Astrocyte (in vitro differentiated cells and primary cell): Measurements from ENCODE around the gene CFAP74. TPM values are rescaled to one million over a fixed set of nuclear protein-coding genes. Genes with fewer than 3 reads are reported as not detected.

Source experiments
- DNase-seq: peaks from one replicate; pipeline ENCODE4 v3.0.0-alpha.2; 2010; ENCODE audit warnings: low read depth
- FAIRE-seq: peaks from 2 replicates; lab custom pipeline; 2011; peaks lifted over from hg19 to GRCh38; lab: Jason Lieb, UNC
- H2AFZ ChIP-seq: 2 replicates; pipeline ENCODE4 v1.6.0; 2012; ENCODE audit warnings: low read depth, low read length, inconsistent platforms
- H3K27ac ChIP-seq: 2 replicates; pipeline ENCODE4 v1.5.1; 2011; ENCODE audit warnings: low read depth, low read length, inconsistent platforms
- H3K27me3 ChIP-seq: 2 replicates; pipeline ENCODE4 v1.6.0; 2011; ENCODE audit warnings: low read length, inconsistent platforms; ENCODE audit not compliant: insufficient read depth
- H3K36me3 ChIP-seq: 2 replicates; pipeline ENCODE4 v1.5.1; 2011; ENCODE audit warnings: low read length, inconsistent platforms; ENCODE audit not compliant: insufficient read depth
- H3K4me1 ChIP-seq: 2 replicates; pipeline ENCODE4 v1.5.1; 2011; ENCODE audit warnings: low read length, inconsistent platforms; ENCODE audit not compliant: insufficient read depth
- H3K4me2 ChIP-seq: 2 replicates; pipeline ENCODE4 v1.6.0; 2012; ENCODE audit warnings: low read length, inconsistent platforms
- H3K4me3 ChIP-seq: 2 replicates; pipeline ENCODE4 v1.5.1; 2011; ENCODE audit warnings: low read depth, mild to moderate bottlenecking, low read length, inconsistent platforms; ENCODE audit not compliant: insufficient read depth
- H3K79me2 ChIP-seq: 2 replicates; pipeline ENCODE4 v1.6.0; 2012; ENCODE audit warnings: mild to moderate bottlenecking, low read length, inconsistent platforms; ENCODE audit not compliant: insufficient read depth
- H3K9ac ChIP-seq: 2 replicates; pipeline ENCODE4 v1.6.0; 2012; ENCODE audit warnings: mild to moderate bottlenecking, low read length, inconsistent platforms
- H3K9me3 ChIP-seq: 2 replicates; pipeline ENCODE4 v1.5.1; 2012; ENCODE audit warnings: low read depth, mild to moderate bottlenecking, low read length, inconsistent platforms; ENCODE audit not compliant: insufficient read depth
- H4K20me1 ChIP-seq: 2 replicates; pipeline ENCODE4 v1.6.0; 2012; ENCODE audit warnings: low read length, inconsistent platforms; ENCODE audit not compliant: insufficient read depth
- H3K27ac Mint-ChIP-seq: one replicate; pipeline ENCODE4 v1.8.0; 2021; ENCODE audit warnings: mild to moderate bottlenecking, mixed read lengths; ENCODE audit not compliant: unreplicated experiment
- H3K27me3 Mint-ChIP-seq: one replicate; pipeline ENCODE4 v1.8.0; 2021; ENCODE audit warnings: low read depth, mixed read lengths; ENCODE audit not compliant: unreplicated experiment
- H3K36me3 Mint-ChIP-seq: one replicate; pipeline ENCODE4 v1.8.0; 2021; ENCODE audit warnings: low read depth, mixed read lengths; ENCODE audit not compliant: unreplicated experiment
- H3K4me1 Mint-ChIP-seq: one replicate; pipeline ENCODE4 v1.8.0; 2021; ENCODE audit warnings: low read depth, mixed read lengths; ENCODE audit not compliant: unreplicated experiment
- H3K4me3 Mint-ChIP-seq: one replicate; pipeline ENCODE4 v1.8.0; 2021; ENCODE audit warnings: mild to moderate bottlenecking, moderate library complexity, mixed read lengths; ENCODE audit not compliant: unreplicated experiment
- H3K9me3 Mint-ChIP-seq: one replicate; pipeline ENCODE4 v1.8.0; 2021; ENCODE audit warnings: mild to moderate bottlenecking, mixed read lengths; ENCODE audit not compliant: unreplicated experiment
- EZH2 ChIP-seq: IDR thresholded peaks from 2 replicates; pipeline ENCODE4 v1.6.1; 2012; ENCODE audit warnings: mild to moderate bottlenecking, low read length, inconsistent platforms; ENCODE audit not compliant: insufficient read depth
- total RNA-seq: library from RNA; stranded (reverse); gene quantifications from 2 replicates; pipeline ENCODE4 v1.2.1, GENCODE V29; 2021
- TF ChIP-seq, protein P1 (sequence below): IDR thresholded peaks from 2 replicates; pipeline ENCODE4 v1.5.1; 2011; ENCODE audit warnings: low read depth, mild to moderate bottlenecking, inconsistent platforms, low read length, moderate library complexity; ENCODE audit not compliant: insufficient read depth

The CFAP74 gene
- total RNA-seq, 1 donor from 2014 or later = not detected

- DNase-seq (no peak), FAIRE-seq (no peak)
- no peak overlapping the region for H3K27ac ChIP-seq
- Mint-ChIP-seq H3K27ac (peak overlapping the region; percentile 73), H3K9me3 (no peaks in the 10 kb centered on the region), H3K36me3 (peaks cover 11% of the 10 kb centered on the region), H3K27me3 (peaks cover 3% of the 10 kb centered on the region), H3K4me3 (peak overlapping the region; percentile 90), H3K4me1 (peaks cover 24% of the 10 kb centered on the region)
- peak overlapping the region; percentile 91 for H3K4me2 ChIP-seq
- peak overlapping the region; percentile 54 for H3K4me3 ChIP-seq
- no peak for TF ChIP-seq EZH2
- no peaks in the 10 kb centered on the region for H3K9me3 ChIP-seq
- peaks cover 25% of the 10 kb centered on the region for H3K4me1 ChIP-seq
- no peaks in the 10 kb centered on the region for H3K36me3 ChIP-seq
- peak overlapping the region; percentile 77 for H2AFZ ChIP-seq
- H3K9ac ChIP-seq = peak overlapping the region; percentile 69
- peaks cover 45% of the 10 kb centered on the region for H3K79me2 ChIP-seq
- no peaks in the 10 kb centered on the region for H3K27me3 ChIP-seq
- peaks cover 31% of the 10 kb centered on the region for H4K20me1 ChIP-seq
Measured at GRCh38 chr1:1892079-1892762, 111.4 kb downstream of the CFAP74 start.

DNA sequence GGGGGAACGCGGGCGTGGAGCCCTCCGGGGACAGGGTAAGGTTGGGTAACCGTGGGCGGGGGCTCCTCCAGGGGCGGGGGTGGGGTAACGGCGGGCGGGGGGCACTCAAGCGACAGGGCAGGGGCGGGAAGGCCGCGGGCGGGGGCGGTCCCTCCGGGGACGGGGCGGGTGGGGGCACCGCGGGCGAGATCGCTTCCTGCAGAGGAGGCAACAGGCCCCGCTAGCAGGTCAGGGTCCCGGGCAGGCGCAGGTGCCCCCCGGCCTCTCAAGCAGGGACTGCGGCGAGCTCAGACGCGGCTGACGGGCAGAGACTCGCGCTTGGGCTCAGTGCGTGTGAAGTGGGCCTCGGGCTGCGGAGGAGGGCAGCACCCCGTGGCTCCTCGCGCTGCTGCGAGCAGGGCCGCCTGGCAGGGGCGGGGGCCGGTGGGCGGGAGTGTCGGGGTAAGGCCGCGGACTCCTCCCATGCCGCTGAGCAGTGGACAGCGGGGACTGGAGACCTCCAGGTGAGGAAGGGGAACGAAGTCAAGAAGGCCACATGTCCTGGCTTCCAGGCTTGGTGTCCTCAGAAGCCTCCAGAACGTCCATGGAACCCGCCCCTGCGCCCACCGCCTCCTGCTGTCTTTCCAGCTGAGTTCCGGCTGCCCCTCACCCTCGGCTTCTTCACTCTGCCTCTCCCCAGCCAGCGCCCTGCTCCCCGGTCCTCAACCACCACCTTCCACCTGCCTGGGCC lies 112.1 kb downstream of the CFAP74 start:
- H3K27me3 ChIP-seq = no peaks in the 10 kb centered on the region
- H3K79me2 ChIP-seq = peaks cover 52% of the 10 kb centered on the region
- DNase-seq (no peak), FAIRE-seq (no peak)
- no peaks in the 10 kb centered on the region for H3K9me3 Mint-ChIP-seq
- H3K4me1 Mint-ChIP-seq = peaks cover 27% of the 10 kb centered on the region
- H3K27me3 Mint-ChIP-seq = peaks cover 3% of the 10 kb centered on the region
- H3K4me2 ChIP-seq = peak overlapping the region; percentile 91
- peak overlapping the region; percentile 77 for H2AFZ ChIP-seq
- no peak for TF ChIP-seq EZH2
- TF ChIP-seq, protein P1, sequence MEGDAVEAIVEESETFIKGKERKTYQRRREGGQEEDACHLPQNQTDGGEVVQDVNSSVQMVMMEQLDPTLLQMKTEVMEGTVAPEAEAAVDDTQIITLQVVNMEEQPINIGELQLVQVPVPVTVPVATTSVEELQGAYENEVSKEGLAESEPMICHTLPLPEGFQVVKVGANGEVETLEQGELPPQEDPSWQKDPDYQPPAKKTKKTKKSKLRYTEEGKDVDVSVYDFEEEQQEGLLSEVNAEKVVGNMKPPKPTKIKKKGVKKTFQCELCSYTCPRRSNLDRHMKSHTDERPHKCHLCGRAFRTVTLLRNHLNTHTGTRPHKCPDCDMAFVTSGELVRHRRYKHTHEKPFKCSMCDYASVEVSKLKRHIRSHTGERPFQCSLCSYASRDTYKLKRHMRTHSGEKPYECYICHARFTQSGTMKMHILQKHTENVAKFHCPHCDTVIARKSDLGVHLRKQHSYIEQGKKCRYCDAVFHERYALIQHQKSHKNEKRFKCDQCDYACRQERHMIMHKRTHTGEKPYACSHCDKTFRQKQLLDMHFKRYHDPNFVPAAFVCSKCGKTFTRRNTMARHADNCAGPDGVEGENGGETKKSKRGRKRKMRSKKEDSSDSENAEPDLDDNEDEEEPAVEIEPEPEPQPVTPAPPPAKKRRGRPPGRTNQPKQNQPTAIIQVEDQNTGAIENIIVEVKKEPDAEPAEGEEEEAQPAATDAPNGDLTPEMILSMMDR = no peak
- peak overlapping the region; percentile 92 for H3K27ac ChIP-seq
- H3K27ac Mint-ChIP-seq = peak overlapping the region; percentile 73
- peaks cover 23% of the 10 kb centered on the region for H3K4me1 ChIP-seq
- peak overlapping the region; percentile 58 for H3K4me3 ChIP-seq
- H3K36me3 Mint-ChIP-seq = peaks cover 12% of the 10 kb centered on the region
- peak overlapping the region; percentile 99 for H3K9ac ChIP-seq
- H4K20me1 ChIP-seq = peaks cover 38% of the 10 kb centered on the region
- H3K4me3 Mint-ChIP-seq = peak overlapping the region; percentile 90
- H3K9me3 ChIP-seq = no peaks in the 10 kb centered on the region
- H3K36me3 ChIP-seq = no peaks in the 10 kb centered on the region

DNA sequence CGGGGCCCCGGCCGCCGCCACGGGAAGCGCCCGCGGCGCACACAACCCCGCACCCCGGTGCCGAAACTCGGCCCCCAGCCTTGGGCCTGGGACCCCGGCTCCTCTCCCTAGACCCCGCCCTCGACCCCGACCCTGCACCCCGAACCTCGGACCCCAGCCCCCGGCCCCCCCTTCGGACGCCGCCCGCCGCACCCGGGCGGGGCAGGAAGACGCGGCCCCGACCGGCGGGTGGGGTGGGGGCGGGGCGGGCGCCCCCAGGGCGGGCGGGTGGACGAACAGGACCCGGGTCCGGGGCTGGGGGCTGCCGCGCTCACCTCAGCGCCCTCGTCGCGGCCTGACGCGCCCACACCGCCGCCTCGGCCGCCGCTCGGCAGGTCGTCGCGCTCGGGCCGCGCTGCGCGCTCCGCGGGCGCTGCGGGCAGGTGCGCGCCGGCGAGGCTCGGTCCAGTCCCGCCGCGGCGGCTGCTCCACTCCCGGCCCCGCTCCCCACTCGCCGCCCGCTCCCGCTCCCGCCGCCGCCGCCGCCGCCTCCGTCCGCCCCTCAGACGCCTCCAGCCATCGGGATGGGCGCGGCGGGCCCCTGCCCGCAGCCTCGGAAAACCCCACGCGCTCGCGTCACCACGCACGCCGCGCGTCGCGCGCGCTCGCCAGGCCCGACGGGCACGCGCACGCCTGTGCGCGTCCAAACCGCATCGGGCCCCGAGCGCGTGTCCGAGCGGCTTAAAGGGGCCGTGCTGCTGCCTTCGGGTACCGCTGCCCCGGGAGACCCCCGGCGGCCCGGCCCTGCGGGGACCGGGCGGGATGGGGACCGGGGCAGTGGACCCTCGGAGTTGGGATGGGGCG lies 112.9 kb downstream of the CFAP74 start, which contains the start of gene GNB1:
Gene GNB1 (minus strand): TSS at position 582 of the 843 bp plus-strand sequence. CDS start 65,634 bp downstream, outside the sequence.
- H3K27me3 Mint-ChIP-seq = peaks cover 3% of the 10 kb centered on the region
- FAIRE-seq (no peak), DNase-seq (peak; percentile 68)
- Histone ChIP-seq H3K36me3 (no peaks in the 10 kb centered on the region), H3K27me3 (no peaks in the 10 kb centered on the region), H2AFZ (peak within 1 kb of the TSS; percentile 77), H3K79me2 (peaks cover 60% of the 10 kb centered on the region), H3K4me1 (peaks cover 23% of the 10 kb centered on the region), H3K4me2 (peak within 1 kb of the TSS; percentile 91), H3K9me3 (no peaks in the 10 kb centered on the region), H4K20me1 (peaks cover 46% of the 10 kb centered on the region), H3K4me3 (peak within 1 kb of the TSS; percentile 90), H3K9ac (peak within 1 kb of the TSS; percentile 99), H3K27ac (peak within 1 kb of the TSS; percentile 92)
- peak within 1 kb of the TSS; percentile 90 for H3K4me3 Mint-ChIP-seq
- peak within 1 kb of the TSS; percentile 73 for H3K27ac Mint-ChIP-seq
- peaks cover 27% of the 10 kb centered on the region for H3K4me1 Mint-ChIP-seq
- H3K9me3 Mint-ChIP-seq = no peaks in the 10 kb centered on the region
- H3K36me3 Mint-ChIP-seq = peaks cover 12% of the 10 kb centered on the region
- TF ChIP-seq, protein P1 = no peak
- TF ChIP-seq EZH2 = no peak
